T-helper 1 cell treated with Interleukin-12 subunit alpha and Interleukin-12 subunit beta and Interleukin-4 antibody, amounts not matched to agents 30 ng/mL and 1 ng/mL, for 36 hours (primary cell): ENCODE results near the gene OXA1L. TPM values are rescaled to one million over a fixed set of nuclear protein-coding genes. Genes with fewer than 3 reads are reported as not detected.
"Not testable (repeated sequence)": the region's sequence is repeated elsewhere in the genome, so short reads cannot be mapped to it uniquely, and the experiment has no call there.

Experiments used
- intact Hi-C: fragments of 100-400 bp; cut with micrococcal nuclease; formaldehyde crosslinking; loops from one replicate; pipeline ENCODE4 v1.15.1; 2024
- total RNA-seq: library from RNA; stranded (reverse); gene quantifications from 2 replicates; pipeline ENCODE4 v1.2.3, GENCODE V29; 2022

Gene OXA1L
- total RNA-seq, 1 donor from 2014 or later: 120 TPM

- intact Hi-C loops: no loop called here
Measured at GRCh38 chr14:22797017-22797917, 30.8 kb downstream of the OXA1L start.

GRCh38 chr14:22798528-22798927 is 32.0 kb downstream of the OXA1L start:
- intact Hi-C loops: no loop called here

GRCh38 chr14:22800346-22800745 is 33.9 kb downstream of the OXA1L start:
- intact Hi-C loops: no loop called here

GRCh38 chr14:22801716-22802115 is 35.2 kb downstream of the OXA1L start:
- intact Hi-C loops: no loop called here

- intact Hi-C loops: no loop called here
Measured at GRCh38 chr14:22802860-22803686, 36.6 kb downstream of the OXA1L start.

- intact Hi-C loops: no loop called here
Measured at GRCh38 chr14:22803687-22803974, 37.1 kb downstream of the OXA1L start.

GRCh38 chr14:22805235-22805634 is 38.7 kb downstream of the OXA1L start:
- intact Hi-C loops: not testable (repeated sequence)

GRCh38 chr14:22807432-22808087 is 41.1 kb downstream of the OXA1L start:
- intact Hi-C loops: no loop called here

GRCh38 chr14:22808388-22809209 is 42.1 kb downstream of the OXA1L start:
- intact Hi-C loops: no loop called here

- intact Hi-C loops: no loop called here
Measured at GRCh38 chr14:22811722-22812121, 45.2 kb downstream of the OXA1L start.

GRCh38 chr14:22812744-22813143 is 46.3 kb downstream of the OXA1L start:
- intact Hi-C loops: no loop called here

- intact Hi-C loops: no loop called here
Measured at GRCh38 chr14:22813145-22813544, 46.7 kb downstream of the OXA1L start.

- intact Hi-C loops: no loop called here
Measured at GRCh38 chr14:22814373-22814772, 47.9 kb downstream of the OXA1L start.

- intact Hi-C loops: no loop called here
Measured at GRCh38 chr14:22814941-22815713, 48.6 kb downstream of the OXA1L start, which contains the start of gene SLC7A7. SLC7A7 (minus strand) TSS chr14:22815435; CDS start chr14:22813398, 2,037 bp downstream.

GRCh38 chr14:22819151-22819988 is 52.9 kb downstream of the OXA1L start:
- intact Hi-C loops: no loop called here

- intact Hi-C loops: loop anchor here (10.0 kb wide), 1 partner anchor 1086 kb away; no protein-coding TSS in a partner anchor
Measured at GRCh38 chr14:22820731-22821130, 54.2 kb downstream of the OXA1L start.

GRCh38 chr14:22821193-22822015 is 54.9 kb downstream of the OXA1L start:
- intact Hi-C loops: loop anchor here (1.0 to 10.0 kb wide), 2 partner anchors 251 to 1087 kb away; no protein-coding TSS in a partner anchor

- intact Hi-C loops: loop anchor here (1.0 to 10.0 kb wide), 2 partner anchors 252 to 1087 kb away; no protein-coding TSS in a partner anchor
Measured at GRCh38 chr14:22822016-22822570, 55.6 kb downstream of the OXA1L start.
